A549 (cell line): ENCODE data around the gene HLA-C.

Experiments
- BHLHE40 ChIP-seq: IDR thresholded peaks from 2 replicates; pipeline ENCODE4 v1.6.1; 2012; ENCODE audit warnings: low read depth, low read length, inconsistent platforms
- CHD2 ChIP-seq: fragments of 150-350 bp; IDR thresholded peaks from 2 replicates; pipeline ENCODE4 v1.6.1; 2014; ENCODE audit warnings: low read length; ENCODE audit not compliant: partially characterized antibody
- E2F6 ChIP-seq: IDR thresholded peaks from 2 replicates; pipeline ENCODE4 v1.6.1; 2012; ENCODE audit warnings: low read depth, borderline replicate concordance
- EP300 ChIP-seq, 2 experiments: fragments of >200 bp; sonication (Bioruptor Twin); formaldehyde crosslinking; IDR thresholded peaks; 2 replicates in 1 of 2; 3 replicates in 1 of 2; pipeline ENCODE4 v1.6.1; 2016 to 2017
- FOSL2 ChIP-seq, 2 experiments: fragments of 450-650 bp in 1 of 2; fragments of >200 bp in 1 of 2; sonication (Bioruptor Twin) in 1 of 2; formaldehyde crosslinking; IDR thresholded peaks; 2 replicates each; pipeline versions ENCODE4 v1.5.0 to v1.6.1; 2016 to 2020; ENCODE audit warnings: mild to moderate bottlenecking in 1 of 2, moderate library complexity in 1 of 2
- MAX ChIP-seq: IDR thresholded peaks from 2 replicates; pipeline ENCODE4 v1.6.1; 2012
- POLR2A ChIP-seq: IDR thresholded peaks from 2 replicates; pipeline ENCODE4 v1.6.1; 2012; ENCODE audit warnings: mild to moderate bottlenecking, low read length
- RNF2 ChIP-seq: fragments of 200-600 bp; sonication (generic); IDR thresholded peaks from 2 replicates; pipeline ENCODE4 v1.6.1; 2016; ENCODE audit warnings: low read depth, mild to moderate bottlenecking, antibody characterized with exemption, moderate library complexity, borderline replicate concordance
- ZC3H11A ChIP-seq: fragments of 450-650 bp; IDR thresholded peaks from 2 replicates; pipeline ENCODE4 v1.6.1; 2014; ENCODE audit warnings: antibody characterized with exemption, mild to moderate bottlenecking
- ZFP36 ChIP-seq: fragments of 450-650 bp; IDR thresholded peaks from 2 replicates; pipeline ENCODE4 v1.6.1; 2014; ENCODE audit warnings: borderline replicate concordance; ENCODE audit not compliant: partially characterized antibody
- TF ChIP-seq, protein P1 (sequence below): fragments of >200 bp; sonication (Bioruptor Twin); formaldehyde crosslinking; IDR thresholded peaks from 3 replicates; pipeline ENCODE4 v1.5.1; 2016
- TF ChIP-seq, protein P2 (sequence below): fragments of 250-450 bp; sonication (Bioruptor Pico); IDR thresholded peaks from 2 replicates; pipeline ENCODE4 v1.5.0; 2021; ENCODE audit warnings: mild to moderate bottlenecking, moderate library complexity, borderline replicate concordance

GRCh38 chr6:31247813-31248212 is 24.1 kb downstream of the HLA-C start:
- TF ChIP-seq CHD2 (no peak), BHLHE40 (no peak), FOSL2 (IDR thresholded peaks at IDR 0.05) (no peak), FOSL2 (CRISPR knock-in tag; IDR thresholded peaks at IDR 0.05) (no peak), ZFP36 (no peak), POLR2A (no peak), ZC3H11A (no peak), EP300 (IDR thresholded peaks at IDR 0.05) (no peak), MAX (no peak), RNF2 (no peak), E2F6 (no peak)
- TF ChIP-seq, protein P1, sequence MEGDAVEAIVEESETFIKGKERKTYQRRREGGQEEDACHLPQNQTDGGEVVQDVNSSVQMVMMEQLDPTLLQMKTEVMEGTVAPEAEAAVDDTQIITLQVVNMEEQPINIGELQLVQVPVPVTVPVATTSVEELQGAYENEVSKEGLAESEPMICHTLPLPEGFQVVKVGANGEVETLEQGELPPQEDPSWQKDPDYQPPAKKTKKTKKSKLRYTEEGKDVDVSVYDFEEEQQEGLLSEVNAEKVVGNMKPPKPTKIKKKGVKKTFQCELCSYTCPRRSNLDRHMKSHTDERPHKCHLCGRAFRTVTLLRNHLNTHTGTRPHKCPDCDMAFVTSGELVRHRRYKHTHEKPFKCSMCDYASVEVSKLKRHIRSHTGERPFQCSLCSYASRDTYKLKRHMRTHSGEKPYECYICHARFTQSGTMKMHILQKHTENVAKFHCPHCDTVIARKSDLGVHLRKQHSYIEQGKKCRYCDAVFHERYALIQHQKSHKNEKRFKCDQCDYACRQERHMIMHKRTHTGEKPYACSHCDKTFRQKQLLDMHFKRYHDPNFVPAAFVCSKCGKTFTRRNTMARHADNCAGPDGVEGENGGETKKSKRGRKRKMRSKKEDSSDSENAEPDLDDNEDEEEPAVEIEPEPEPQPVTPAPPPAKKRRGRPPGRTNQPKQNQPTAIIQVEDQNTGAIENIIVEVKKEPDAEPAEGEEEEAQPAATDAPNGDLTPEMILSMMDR: no peak
- TF ChIP-seq, protein P2, sequence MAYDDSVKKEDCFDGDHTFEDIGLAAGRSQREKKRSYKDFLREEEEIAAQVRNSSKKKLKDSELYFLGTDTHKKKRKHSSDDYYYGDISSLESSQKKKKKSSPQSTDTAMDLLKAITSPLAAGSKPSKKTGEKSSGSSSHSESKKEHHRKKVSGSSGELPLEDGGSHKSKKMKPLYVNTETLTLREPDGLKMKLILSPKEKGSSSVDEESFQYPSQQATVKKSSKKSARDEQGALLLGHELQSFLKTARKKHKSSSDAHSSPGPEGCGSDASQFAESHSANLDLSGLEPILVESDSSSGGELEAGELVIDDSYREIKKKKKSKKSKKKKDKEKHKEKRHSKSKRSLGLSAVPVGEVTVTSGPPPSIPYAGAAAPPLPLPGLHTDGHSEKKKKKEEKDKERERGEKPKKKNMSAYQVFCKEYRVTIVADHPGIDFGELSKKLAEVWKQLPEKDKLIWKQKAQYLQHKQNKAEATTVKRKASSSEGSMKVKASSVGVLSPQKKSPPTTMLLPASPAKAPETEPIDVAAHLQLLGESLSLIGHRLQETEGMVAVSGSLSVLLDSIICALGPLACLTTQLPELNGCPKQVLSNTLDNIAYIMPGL (CRISPR knock-in tag): no peak
